ENCODE data around the gene KIAA1671. TPM values are rescaled to one million over a fixed set of nuclear protein-coding genes. Genes with fewer than 3 reads are reported as not detected.

KIAA1671 gene
- total and polyA plus RNA-seq, 9 of the 15 experiments (the other 6 are each of a cell fraction or from before 2014, with no cell fraction given): under 0.01 to 0.11 (median 0.02) TPM; not detected in 5

DNA sequence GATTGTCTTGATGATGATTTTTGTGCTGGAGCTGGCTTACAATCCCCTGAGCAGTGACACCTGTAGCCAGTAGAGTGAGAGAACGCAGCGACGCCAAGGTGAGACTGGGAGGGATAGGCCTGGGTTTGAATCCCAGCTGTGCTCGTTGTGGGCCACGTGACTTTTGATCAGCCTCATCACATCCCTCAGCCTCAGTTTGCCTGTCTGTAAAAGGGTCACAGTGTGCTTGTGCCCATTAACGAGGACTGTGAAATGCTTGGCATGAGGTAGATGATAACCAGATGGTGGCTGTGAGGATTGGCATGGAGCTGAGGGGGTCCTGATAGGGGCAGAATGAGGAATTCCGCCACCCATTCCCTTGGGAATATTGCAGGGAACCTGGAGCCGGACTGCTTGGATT, 9.6 kb downstream of the KIAA1671 start:
- WGBS (ENCODE audit: insufficient coverage, low coverage, missing lambda C conversion rate): 2% methylated on average over 7 of the region's 8 CpGs
- H4K20me1 ChIP-seq (replicated peaks; ENCODE audit: control insufficient read depth, insufficient read depth, low read length): no peaks in the 10 kb centered on the region
- BruUV-seq (replicated peaks): no TSS peak
- no peaks in the 10 kb centered on the region for H3K9me1 ChIP-seq (ENCODE audit: control insufficient read depth, insufficient read depth, low read length)
- intact Hi-C loops (cut with micrococcal nuclease): no loop called here
- ATAC-seq (no peak), FAIRE-seq (no peak), DNase-seq (ENCODE audit: extremely low read depth in 1 of 4, low spot score in 3 of 4) (no peak)
- H3K27ac ChIP-seq (ENCODE audit: extremely low read depth, low read depth, low read length): no peak overlapping the region
- peaks cover 0 to 13% of the 10 kb centered on the region in 2 experiments; a peak in 2 of 5 replicates for H3K27me3 ChIP-seq (ENCODE audit: control insufficient read depth in 2 of 2, insufficient read depth in 2 of 2, low read length in 2 of 2)
- TF ChIP-seq, protein P1, sequence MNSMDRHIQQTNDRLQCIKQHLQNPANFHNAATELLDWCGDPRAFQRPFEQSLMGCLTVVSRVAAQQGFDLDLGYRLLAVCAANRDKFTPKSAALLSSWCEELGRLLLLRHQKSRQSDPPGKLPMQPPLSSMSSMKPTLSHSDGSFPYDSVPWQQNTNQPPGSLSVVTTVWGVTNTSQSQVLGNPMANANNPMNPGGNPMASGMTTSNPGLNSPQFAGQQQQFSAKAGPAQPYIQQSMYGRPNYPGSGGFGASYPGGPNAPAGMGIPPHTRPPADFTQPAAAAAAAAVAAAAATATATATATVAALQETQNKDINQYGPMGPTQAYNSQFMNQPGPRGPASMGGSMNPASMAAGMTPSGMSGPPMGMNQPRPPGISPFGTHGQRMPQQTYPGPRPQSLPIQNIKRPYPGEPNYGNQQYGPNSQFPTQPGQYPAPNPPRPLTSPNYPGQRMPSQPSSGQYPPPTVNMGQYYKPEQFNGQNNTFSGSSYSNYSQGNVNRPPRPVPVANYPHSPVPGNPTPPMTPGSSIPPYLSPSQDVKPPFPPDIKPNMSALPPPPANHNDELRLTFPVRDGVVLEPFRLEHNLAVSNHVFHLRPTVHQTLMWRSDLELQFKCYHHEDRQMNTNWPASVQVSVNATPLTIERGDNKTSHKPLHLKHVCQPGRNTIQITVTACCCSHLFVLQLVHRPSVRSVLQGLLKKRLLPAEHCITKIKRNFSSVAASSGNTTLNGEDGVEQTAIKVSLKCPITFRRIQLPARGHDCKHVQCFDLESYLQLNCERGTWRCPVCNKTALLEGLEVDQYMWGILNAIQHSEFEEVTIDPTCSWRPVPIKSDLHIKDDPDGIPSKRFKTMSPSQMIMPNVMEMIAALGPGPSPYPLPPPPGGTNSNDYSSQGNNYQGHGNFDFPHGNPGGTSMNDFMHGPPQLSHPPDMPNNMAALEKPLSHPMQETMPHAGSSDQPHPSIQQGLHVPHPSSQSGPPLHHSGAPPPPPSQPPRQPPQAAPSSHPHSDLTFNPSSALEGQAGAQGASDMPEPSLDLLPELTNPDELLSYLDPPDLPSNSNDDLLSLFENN (IDR thresholded peaks at IDR 0.05; ENCODE audit: low read depth in 2 of 2, low read length in 2 of 2): no peak
- TF ChIP-seq, protein P2, sequence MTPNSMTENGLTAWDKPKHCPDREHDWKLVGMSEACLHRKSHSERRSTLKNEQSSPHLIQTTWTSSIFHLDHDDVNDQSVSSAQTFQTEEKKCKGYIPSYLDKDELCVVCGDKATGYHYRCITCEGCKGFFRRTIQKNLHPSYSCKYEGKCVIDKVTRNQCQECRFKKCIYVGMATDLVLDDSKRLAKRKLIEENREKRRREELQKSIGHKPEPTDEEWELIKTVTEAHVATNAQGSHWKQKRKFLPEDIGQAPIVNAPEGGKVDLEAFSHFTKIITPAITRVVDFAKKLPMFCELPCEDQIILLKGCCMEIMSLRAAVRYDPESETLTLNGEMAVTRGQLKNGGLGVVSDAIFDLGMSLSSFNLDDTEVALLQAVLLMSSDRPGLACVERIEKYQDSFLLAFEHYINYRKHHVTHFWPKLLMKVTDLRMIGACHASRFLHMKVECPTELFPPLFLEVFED (CRISPR knock-in tag; conservative IDR thresholded peaks at IDR 0.05): no peak
- peak; percentile 74 for TF ChIP-seq RBM25 (IDR thresholded peaks at IDR 0.05; ENCODE audit: low read depth, low read length, severe bottlenecking)
- no peaks in the 10 kb centered on the region for H3K4me1 ChIP-seq (replicated peaks in 1 of 2; ENCODE audit: control insufficient read depth in 2 of 2, insufficient read depth in 2 of 2, low read length in 2 of 2)
- H3K4me2 ChIP-seq (ENCODE audit: insufficient read depth, low read length): no peak overlapping the region
- H3K4me3 ChIP-seq: no peak overlapping the region
- no peaks in the 10 kb centered on the region for H3K79me2 ChIP-seq (ENCODE audit: control insufficient read depth, insufficient read depth, low read length)
- no peak overlapping the region for H3K9ac ChIP-seq (ENCODE audit: insufficient read depth in 1 of 2, low read depth in 2 of 2, low read length in 2 of 2)
- ChIA-PET CTCF (ENCODE audit: low intra/inter-chr PET ratio) (no interaction called here), POLR2A (interaction anchor here (0.6 kb wide), 2 partner anchors 27 to 1131 kb away, joined by 3 to 5 read pairs; no protein-coding TSS in a partner anchor)
- H3K36me3 ChIP-seq (ENCODE audit: control insufficient read depth, insufficient read depth, low read length): no peaks in the 10 kb centered on the region
- H3K9me3 ChIP-seq (replicated peaks; ENCODE audit: control insufficient read depth, insufficient read depth, low read depth, low read length): no peaks in the 10 kb centered on the region
- in situ Hi-C loops (cut with MboI): no loop called here
- H2AFZ ChIP-seq (ENCODE audit: low read depth, low read length): no peak overlapping the region
